OCI-LY3 (cell line): Measurements from ENCODE around the gene CAMK2B.

Experiments used
- CTCF ChIP-seq: fragments of 200-600, 300-600 bp; sonication (generic); IDR thresholded peaks from 2 replicates; pipeline ENCODE4 v1.5.1; 2014; ENCODE audit warnings: antibody characterized with exemption, low read length, low read depth
- EZH2phosphoT487 ChIP-seq: fragments of 200-600 bp; shearing (Covaris generic); IDR thresholded peaks from 2 replicates; pipeline ENCODE4 v1.6.1; 2018; ENCODE audit warnings: antibody characterized with exemption, mixed run types, low read depth

GRCh38 chr7:44239361-44239760 is 86.0 kb downstream of the CAMK2B start:
- TF ChIP-seq CTCF: no peak
- no peak for TF ChIP-seq EZH2phosphoT487
